Measurements from ENCODE around the gene FRAT1. TPM values are rescaled to one million over a fixed set of nuclear protein-coding genes. Genes with fewer than 3 reads are reported as not detected.

Gene FRAT1
- polyA plus RNA-seq, 4 donors = 4.3 to 6.2 (median 4.3) TPM

DNA sequence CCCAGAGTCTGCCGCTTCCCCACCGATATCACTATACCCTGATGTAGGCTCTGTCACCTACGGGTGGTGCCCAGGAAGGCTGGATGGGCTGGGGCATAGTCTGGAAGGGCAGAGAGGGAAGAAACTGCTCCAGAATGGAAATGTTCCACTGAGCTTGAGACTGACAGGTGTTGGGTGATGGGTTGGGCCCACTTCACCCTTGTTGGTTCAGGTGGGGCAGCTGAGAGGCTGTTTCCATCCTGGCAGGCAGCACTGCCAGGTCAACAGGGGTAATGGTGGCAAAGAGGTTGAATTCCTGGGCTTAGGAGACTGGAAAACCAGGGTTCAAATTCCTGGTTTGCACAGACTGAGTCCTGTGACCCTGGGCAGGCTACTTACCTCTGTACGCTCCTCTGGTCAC lies 44.0 kb downstream of the FRAT1 start:
- no peak for DNase-seq (ENCODE audit: low read depth in 4 of 4, low spot score in 2 of 4)

DNA sequence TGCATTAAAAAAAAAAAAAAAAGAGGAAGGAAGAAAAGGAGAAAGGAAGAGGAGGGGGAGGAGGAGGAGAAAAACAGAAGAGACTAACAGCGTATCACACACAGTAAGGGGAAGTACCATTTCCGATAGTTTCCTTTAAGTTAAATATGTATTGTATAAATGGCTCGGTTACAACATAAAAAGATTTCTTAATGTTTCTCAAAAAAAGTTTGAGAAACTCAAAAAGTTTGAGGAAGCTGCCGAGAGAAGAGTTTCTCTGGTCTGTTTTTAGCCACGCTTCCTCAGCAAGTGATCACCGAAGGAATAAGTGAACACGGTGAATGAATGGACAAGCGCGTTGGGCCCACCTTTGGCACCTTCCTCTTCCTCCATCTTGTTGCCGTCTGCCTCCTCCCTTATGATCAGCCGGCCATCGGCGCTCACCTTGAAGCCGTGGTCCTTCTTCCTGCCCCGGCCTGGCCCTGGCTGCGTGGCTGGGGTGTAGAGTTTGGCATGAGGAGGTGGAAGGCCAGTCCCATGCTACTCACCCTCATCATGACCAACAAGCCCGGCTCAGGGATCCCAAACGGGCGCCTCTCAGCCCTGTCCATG lies 46.8 kb downstream of the FRAT1 start:
- no peak for DNase-seq (ENCODE audit: low read depth in 4 of 4, low spot score in 2 of 4)

DNA sequence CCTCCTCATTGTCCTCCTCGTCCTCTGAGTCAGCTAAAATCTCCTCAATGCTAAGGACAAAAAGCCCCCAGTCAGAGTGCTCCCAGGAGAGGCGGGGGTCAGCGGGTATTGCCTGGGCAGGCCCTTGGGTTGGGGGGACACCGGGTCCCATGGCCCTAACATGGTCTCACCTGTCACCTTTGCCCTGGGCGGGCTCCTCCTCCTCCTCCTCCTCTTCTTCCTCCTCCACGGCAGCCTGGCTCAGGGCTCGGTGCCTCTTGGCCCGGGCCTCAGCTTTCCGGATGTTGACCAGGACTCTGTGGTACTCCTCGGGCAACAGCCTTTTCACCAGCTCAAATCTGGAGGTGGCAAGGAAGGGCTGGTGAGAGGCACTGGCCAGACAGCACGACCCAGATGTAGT lies 47.5 kb downstream of the FRAT1 start:
- no peak for DNase-seq (ENCODE audit: low read depth in 4 of 4, low spot score in 2 of 4)

DNA sequence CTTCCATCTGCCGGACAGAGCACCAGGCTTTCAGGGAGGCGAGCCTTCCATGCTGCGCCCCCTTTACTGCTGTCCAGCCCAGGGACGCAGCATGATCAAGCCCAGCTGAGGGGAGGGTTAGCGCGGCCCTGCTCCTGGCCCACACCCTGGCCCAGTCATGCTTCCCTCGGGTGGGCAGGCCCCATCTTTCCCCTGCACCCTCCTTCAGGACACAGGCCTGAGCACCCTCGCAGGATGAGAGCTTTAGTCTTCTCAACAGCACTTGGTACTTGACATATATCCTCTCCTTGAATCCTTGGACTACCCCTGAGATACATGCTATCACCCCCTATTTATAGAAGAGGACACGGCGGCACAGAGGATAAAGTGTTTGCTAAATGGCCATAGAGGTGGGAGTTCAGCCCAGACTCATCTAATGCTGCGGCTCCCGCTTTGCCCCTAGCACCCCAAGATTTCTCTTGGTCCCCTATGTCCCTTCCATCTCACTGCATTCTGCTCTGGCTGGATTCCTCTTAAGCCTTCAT lies 48.1 kb downstream of the FRAT1 start:
- DNase-seq (ENCODE audit: low read depth in 4 of 4, low spot score in 2 of 4) = no peak

Other genes starting within 250 kb of the FRAT1 start
- gene SLIT1, start 133.3 kb upstream of the FRAT1 start, polyA plus RNA-seq (ENCODE audit: insufficient read length in 4 of 4) = 1 to 10 TPM; 5.8 to 9.7 (median 7.2) TPM
- gene ARHGAP19, start 26.6 kb upstream of the FRAT1 start, polyA plus RNA-seq (ENCODE audit: insufficient read length in 4 of 4) = 10 to 100 TPM; 26.3 to 35.2 (median 33.0) TPM
- gene FRAT2, start 15.5 kb downstream of the FRAT1 start, polyA plus RNA-seq (ENCODE audit: insufficient read length in 4 of 4) = 10 to 100 TPM; 11.0 to 15.7 (median 12.7) TPM
- 10 to 100 TPM; 18.7 to 31.8 (median 26.3) TPM for gene RRP12, start 82.1 kb downstream of the FRAT1 start, polyA plus RNA-seq (ENCODE audit: insufficient read length in 4 of 4)
- 100 to 1,000 TPM; 169 to 211 (median 176) TPM for gene PGAM1, start 106.9 kb downstream of the FRAT1 start, polyA plus RNA-seq (ENCODE audit: insufficient read length in 4 of 4)
- gene EXOSC1, start 126.7 kb downstream of the FRAT1 start, polyA plus RNA-seq (ENCODE audit: insufficient read length in 4 of 4) = 10 to 100 TPM; 32.4 to 43.0 (median 38.5) TPM
- gene ZDHHC16, start 126.9 kb downstream of the FRAT1 start, polyA plus RNA-seq (ENCODE audit: insufficient read length in 4 of 4) = 10 to 100 TPM; 34.2 to 45.8 (median 39.7) TPM
- 100 to 1,000 TPM in 1 of 4 donors, 10 to 100 TPM in 3; 85.9 to 109 (median 92.3) TPM for gene MMS19, start 179.2 kb downstream of the FRAT1 start, polyA plus RNA-seq (ENCODE audit: insufficient read length in 4 of 4)
- gene UBTD1, start 179.7 kb downstream of the FRAT1 start, polyA plus RNA-seq (ENCODE audit: insufficient read length in 4 of 4) = 10 to 100 TPM in 2 of 4 donors, 1 to 10 TPM in 2; 8.1 to 14.4 (median 11.0) TPM